COLO668 (cell line): ENCODE measurements around the gene NTNG2.

Experiments
- DNase-seq: peaks from one replicate; lab custom pipeline; 2025; ENCODE audit not compliant: unreplicated experiment; lab: John Stamatoyannopoulos, UW

The NTNG2 gene

DNA sequence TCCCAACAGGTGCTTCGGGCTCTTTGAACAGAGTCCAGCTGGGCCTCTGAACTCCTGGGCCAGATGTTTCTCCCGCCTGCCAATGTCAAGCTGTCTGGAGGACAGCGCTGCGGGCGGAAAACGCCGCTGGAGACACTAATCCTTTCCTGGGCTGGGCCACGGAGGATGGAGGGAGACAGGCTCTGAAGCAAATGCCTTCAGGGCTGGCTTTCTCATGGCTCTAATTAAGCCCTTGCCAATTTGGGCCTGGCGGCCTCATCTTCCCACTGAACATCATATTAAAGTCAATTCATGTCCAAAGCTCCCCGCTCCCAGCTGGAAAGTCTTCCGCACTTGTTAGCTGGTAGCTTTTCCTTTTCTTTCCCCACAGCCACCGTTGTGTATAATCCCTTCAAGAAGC is 72.7 kb downstream of the NTNG2 start:
- no peak for DNase-seq

DNA sequence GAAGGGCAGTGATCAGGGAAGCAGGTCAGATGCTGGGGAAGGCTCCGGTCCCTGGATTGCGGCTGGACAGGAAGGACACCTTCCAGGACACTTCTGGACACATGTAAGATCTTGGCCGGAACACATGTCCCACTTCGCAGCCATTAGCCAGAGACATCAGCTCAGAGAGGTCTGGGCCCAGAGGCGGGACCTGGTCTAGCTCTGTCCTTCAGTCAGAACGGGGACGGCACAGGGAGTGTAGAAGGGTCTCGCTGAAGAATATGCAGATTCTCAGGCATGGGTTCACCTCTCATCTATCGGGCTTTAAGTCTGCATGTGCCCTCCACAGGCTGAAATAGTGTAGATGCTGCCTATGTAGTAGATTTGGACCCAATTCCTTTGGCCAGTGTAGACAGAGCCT is 73.3 kb downstream of the NTNG2 start:
- no peak for DNase-seq

DNA sequence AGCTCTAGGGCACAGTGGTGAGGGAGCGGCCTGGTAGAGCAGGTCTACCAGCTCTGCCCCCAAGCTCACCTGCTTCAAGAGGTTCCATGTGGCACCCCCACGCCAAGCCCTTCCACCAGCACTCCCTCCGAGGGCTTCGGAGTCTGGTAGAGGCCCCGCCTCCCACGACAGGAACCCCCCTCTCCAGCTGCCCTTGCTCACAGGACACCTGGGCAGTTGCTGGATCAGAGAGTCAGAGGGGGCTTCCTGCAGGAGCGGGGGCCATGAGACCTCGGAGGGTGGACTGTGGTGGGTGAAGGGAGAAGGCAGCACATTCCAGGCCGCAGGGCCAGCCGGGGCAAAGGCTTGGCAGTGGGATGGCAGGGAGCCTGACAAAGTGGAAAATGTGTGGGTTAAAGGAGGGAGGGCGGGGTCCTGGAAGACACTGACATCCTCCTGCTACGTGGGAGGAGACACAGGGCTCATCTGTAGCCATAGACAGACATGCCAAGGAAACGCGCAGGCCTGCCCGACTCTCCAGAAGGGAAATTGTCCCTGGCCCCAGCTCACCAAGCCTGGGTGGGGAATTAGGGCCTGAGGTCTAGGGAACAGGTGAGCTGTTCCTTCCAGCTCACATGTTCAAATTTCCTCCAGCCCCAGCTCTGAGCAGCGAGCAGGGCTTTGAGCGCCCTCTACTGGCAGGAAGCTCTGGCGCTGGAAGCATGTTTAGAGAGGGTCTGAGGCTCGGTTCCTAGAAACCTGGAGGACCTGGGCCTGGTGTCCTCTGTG is 74.2 kb downstream of the NTNG2 start:
- DNase-seq = peak; percentile 79

- DNase-seq = no peak
These were observed 74.9 kb downstream of the NTNG2 start for GRCh38 chr9:132236662-132237311.

DNA sequence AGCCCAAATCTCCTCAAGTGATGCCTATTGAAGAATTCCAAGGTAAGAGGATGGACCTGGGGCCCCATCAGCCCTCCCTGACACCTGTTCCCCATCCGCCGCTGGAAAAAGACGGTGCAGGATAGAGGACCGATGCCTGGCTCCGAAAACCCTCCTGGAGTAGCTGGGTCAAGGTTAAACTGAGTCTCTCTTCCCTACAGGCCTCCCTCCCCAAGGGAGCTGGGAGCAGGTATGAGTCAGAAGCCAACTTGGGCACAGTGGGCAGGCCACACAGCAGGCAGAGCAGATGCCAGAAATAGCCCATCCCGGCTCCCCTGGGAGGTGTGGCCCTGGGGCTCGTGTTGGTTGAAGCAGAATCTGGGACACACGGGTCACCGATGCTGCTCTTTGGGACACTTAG is 75.6 kb downstream of the NTNG2 start:
- DNase-seq = no peak

GRCh38 chr9:132238026-132238972 is 76.4 kb downstream of the NTNG2 start:
- DNase-seq = no peak

- peak; percentile 20 for DNase-seq
These were observed 77.1 kb downstream of the NTNG2 start for GRCh38 chr9:132238992-132239391.

- DNase-seq = no peak
These were observed 77.7 kb downstream of the NTNG2 start for GRCh38 chr9:132239518-132239917.

DNA sequence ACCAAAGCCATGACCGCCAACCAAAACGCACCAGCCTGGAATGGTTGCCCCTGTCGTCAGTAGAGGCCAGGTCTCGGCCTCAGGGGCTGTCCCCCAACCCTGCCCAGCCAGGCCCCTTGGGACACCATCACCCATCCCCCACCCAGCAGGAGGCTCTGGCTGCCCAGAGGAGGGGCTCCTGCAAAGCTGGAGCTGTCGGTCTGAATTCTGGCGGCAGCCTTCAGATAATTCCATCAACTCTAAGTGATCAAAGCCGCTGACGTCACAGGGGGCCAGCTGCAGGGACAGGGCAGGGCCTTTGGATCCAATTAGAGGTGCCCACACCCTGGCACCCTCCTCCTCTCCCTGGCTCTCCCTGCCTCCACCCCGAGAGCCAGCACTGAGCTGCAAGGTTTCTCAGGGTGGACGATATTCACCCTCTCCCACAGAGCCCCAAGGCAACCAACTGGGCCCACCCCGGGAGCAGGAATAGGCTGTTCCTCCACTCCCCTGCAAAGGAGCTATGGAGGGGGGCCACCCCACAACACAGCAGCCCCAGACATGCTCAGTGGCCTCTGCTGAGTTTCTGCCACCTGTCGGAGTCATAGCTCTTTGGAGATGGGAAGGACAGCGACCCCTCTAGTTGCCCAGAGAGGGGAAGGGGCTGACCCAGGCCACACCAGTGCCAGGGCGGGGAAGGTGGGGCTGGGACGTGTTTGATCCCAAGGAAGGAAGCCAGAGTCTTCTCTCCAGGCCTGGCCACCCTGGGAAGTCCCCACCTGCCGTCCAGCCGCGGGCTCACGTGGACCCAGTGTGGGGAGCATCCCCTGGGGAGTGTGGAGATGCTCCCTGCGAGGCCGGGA is 78.4 kb downstream of the NTNG2 start:
- no peak for DNase-seq

GRCh38 chr9:132240841-132241482 is 79.1 kb downstream of the NTNG2 start:
- peak; percentile 86 for DNase-seq

GRCh38 chr9:132241483-132241839 is 79.6 kb downstream of the NTNG2 start:
- DNase-seq = no peak

DNA sequence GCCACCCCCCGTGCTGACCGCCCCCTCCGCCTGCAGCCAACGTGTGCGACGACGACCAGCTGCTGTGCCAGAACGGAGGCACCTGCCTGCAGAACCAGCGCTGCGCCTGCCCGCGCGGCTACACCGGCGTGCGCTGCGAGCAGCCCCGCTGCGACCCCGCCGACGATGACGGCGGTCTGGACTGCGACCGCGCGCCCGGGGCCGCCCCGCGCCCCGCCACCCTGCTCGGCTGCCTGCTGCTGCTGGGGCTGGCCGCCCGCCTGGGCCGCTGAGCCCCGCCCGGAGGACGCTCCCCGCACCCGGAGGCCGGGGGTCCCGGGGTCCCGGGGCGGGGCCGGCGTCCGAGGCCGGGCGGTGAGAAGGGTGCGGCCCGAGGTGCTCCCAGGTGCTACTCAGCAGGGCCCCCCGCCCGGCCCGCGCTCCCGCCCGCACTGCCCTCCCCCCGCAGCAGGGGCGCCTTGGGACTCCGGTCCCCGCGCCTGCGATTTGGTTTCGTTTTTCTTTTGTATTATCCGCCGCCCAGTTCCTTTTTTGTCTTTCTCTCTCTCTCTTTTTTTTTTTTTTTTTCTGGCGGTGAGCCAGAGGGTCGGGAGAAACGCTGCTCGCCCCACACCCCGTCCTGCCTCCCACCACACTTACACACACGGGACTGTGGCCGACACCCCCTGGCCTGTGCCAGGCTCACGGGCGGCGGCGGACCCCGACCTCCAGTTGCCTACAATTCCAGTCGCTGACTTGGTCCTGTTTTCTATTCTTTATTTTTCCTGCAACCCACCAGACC is 80.2 kb downstream of the NTNG2 start:
- DNase-seq = peak; percentile 45

DNA sequence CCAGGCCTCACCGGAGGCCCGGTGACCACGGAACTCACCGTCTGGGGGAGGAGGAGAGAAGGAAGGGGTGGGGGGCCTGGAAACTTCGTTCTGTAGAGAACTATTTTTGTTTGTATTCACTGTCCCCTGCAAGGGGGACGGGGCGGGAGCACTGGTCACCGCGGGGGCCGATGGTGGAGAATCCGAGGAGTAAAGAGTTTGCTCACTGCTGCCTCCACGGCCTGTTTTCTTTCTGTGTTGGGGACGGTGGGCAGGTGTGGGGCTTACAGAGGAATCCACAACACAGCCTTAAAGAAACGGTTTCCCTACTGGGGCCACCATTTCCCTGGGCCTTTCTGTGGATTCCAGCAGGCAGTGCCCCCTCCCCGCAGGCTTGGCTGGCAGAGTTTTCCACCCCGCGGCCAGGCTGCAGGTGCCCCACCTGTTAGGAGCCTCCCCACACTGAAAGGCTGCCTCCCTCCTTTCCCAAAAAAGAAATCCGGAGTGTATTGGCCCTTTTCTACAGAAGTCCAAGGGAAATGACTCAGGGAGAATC is 80.8 kb downstream of the NTNG2 start:
- DNase-seq = peak; percentile 11

GRCh38 chr9:132243156-132244074 is 81.6 kb downstream of the NTNG2 start:
- DNase-seq = peak; percentile 46

DNA sequence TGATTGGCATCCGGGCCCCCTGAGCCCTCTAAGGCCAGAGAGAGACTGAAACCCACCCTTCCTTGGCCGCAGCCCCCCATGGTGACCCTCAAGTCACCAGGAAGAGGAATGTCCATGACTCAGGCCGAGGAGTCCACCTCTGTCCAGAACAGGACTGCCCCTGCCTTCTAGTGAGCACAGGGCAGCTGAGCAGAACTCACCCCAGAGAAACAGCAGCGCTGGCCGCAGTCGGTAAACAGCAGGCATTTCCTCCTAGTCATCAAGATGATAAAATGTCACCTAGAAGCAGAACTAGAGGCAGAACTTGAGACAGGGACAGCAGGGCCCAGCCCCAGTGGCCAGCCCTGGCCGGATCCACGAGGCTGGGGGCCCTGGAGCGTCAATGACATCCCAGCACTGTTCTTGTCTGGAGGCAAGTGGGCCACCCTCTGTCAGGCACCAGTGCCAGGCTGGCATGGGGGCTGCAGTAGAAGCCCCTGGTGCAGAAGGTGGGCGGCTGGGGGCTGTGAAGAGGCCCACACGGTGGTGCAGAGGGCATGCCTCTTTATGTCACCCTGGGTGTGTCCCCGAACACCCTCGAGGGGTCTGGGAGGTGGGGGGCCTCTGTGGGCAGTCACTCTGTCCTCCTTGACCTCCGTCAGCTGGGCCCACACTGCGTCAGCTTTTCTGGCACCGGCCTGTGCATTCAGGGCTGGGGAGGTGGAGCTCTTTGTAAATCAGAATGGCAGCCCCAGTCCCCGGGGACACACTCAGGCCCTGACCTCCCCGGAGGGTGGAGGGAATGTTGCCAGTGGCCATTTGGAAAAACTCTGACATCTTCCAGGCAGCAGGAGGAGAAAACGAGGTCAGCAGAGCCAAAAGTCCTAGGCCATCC is 83.0 kb downstream of the NTNG2 start:
- DNase-seq = no peak

DNA sequence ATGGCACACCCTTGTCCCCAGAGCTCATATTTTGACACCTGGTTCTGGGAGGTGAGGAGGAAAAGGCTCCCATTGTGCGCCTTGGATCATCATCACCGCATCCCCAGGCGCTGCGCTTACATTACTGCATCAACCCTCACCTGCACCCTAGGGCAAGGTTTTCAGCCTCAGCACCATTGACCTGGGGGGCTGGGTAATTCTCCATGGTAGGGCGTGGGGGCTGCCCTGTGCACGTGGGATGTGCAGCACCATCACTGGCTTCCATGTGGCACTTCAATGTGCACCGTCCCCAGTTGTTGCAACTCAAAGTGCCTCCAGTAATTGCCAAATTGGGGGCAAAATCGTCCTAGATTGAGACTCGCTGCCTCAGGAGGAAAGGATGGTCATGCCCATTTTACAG is 83.6 kb downstream of the NTNG2 start:
- DNase-seq = no peak

DNA sequence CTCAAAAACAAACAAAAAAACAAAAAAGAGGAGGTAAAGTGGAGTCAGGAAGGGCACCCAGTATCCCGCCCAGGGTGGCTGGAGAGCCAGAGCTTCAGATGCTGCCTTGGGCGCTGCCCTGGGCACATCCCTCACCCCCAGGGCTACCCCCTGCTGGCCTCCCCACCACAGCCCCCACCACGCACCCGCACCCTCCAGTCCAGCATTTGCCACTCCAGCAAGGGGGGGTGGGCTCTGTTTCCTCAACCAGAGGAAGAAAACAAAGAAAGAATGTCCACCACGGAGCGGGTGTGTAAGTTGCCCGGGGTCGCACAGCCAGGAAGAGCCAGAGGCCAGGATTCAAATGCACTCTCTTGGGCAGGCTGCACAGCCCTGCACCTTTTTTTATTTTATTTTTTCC is 86.1 kb downstream of the NTNG2 start:
- DNase-seq = no peak
